HepG2 (cell line): Measurements from ENCODE around the gene VCAN. TPM values are rescaled to one million over a fixed set of nuclear protein-coding genes. Genes with fewer than 3 reads are reported as not detected.

ENCODE experiments used
- CENPT ChIP-seq: sonication (generic); formaldehyde crosslinking; IDR thresholded peaks from 2 replicates; pipeline ENCODE4 v1.8.0; 2022; ENCODE audit warnings: low read depth, mild to moderate bottlenecking, moderate library complexity, missing genetic modification reagents
- HIVEP1 ChIP-seq: sonication (generic); formaldehyde crosslinking; IDR thresholded peaks from 2 replicates; pipeline ENCODE4 v1.4.0; 2020; ENCODE audit warnings: mild to moderate bottlenecking, missing genetic modification reagents
- KLF16 ChIP-seq, 2 experiments: sonication (generic) in 1 of 2; formaldehyde crosslinking in 1 of 2; IDR thresholded peaks; 2 replicates each; pipeline versions ENCODE4 v1.6.1 to v1.8.0; 2016 to 2023; ENCODE audit warnings: missing genetic modification reagents in 2 of 2, missing compliant biosample characterization in 1 of 2
- KMT2A ChIP-seq: sonication (generic); formaldehyde crosslinking; IDR thresholded peaks from 2 replicates; pipeline ENCODE4 v1.4.0; 2020; ENCODE audit warnings: missing genetic modification reagents
- SIX4 ChIP-seq: sonication (generic); formaldehyde crosslinking; IDR thresholded peaks from 2 replicates; pipeline ENCODE4 v1.4.0; 2020; ENCODE audit warnings: missing genetic modification reagents
- SNAPC5 ChIP-seq: sonication (generic); formaldehyde crosslinking; IDR thresholded peaks from 2 replicates; pipeline ENCODE4 v1.8.1; 2023; ENCODE audit warnings: mild to moderate bottlenecking, missing genetic modification reagents, borderline replicate concordance
- SNRNP70 ChIP-seq: fragments of 200-400 bp; formaldehyde crosslinking; IDR thresholded peaks from 2 replicates; pipeline ENCODE4 v1.6.1; 2017; ENCODE audit warnings: mild to moderate bottlenecking, low read depth, low read length, moderate library complexity
- SRSF1 ChIP-seq: fragments of 200-400 bp; formaldehyde crosslinking; optimal IDR thresholded peaks from 2 replicates; pipeline ENCODE3; 2017; ENCODE audit warnings: mild to moderate bottlenecking, low read depth, low read length, moderate library complexity
- TFDP1 ChIP-seq: IDR thresholded peaks from 2 replicates; pipeline ENCODE4 v1.6.1; 2016; ENCODE audit warnings: missing compliant biosample characterization, missing genetic modification reagents, borderline replicate concordance
- YY1 ChIP-seq: IDR thresholded peaks from 2 replicates; pipeline ENCODE4 v1.6.1; 2011; ENCODE audit warnings: low read length, low read depth, moderate library complexity, mild to moderate bottlenecking; ENCODE audit not compliant: insufficient read depth, insufficient replicate concordance
- ZBTB21 ChIP-seq: sonication (generic); formaldehyde crosslinking; IDR thresholded peaks from 2 replicates; pipeline ENCODE4 v1.4.0; 2020; ENCODE audit warnings: missing genetic modification reagents
- ZBTB7B ChIP-seq: sonication (generic); formaldehyde crosslinking; IDR thresholded peaks from 2 replicates; pipeline ENCODE4 v1.4.0; 2020; ENCODE audit warnings: missing genetic modification reagents
- ZFP62 ChIP-seq: sonication (generic); formaldehyde crosslinking; IDR thresholded peaks from 2 replicates; pipeline ENCODE4 v1.4.0; 2020; ENCODE audit warnings: missing genetic modification reagents
- ZNF674 ChIP-seq: sonication (generic); formaldehyde crosslinking; IDR thresholded peaks from 2 replicates; pipeline ENCODE4 v1.5.0; 2020; ENCODE audit warnings: low read depth, mild to moderate bottlenecking, missing genetic modification reagents
- ZNF7 ChIP-seq: IDR thresholded peaks from 2 replicates; pipeline ENCODE4 v1.6.1; 2016; ENCODE audit warnings: missing biosample characterization, missing genetic modification reagents
- ZNF720 ChIP-seq: sonication (generic); formaldehyde crosslinking; IDR thresholded peaks from 2 replicates; pipeline ENCODE4 v1.4.0; 2020; ENCODE audit warnings: missing genetic modification reagents
- ZNF749 ChIP-seq: sonication (generic); formaldehyde crosslinking; IDR thresholded peaks from 2 replicates; pipeline ENCODE4 v1.8.0; 2022; ENCODE audit warnings: mild to moderate bottlenecking, missing genetic modification reagents, moderate library complexity, borderline replicate concordance
- polyA plus RNA-seq, 8 experiments: library from polyadenylated mRNA; depleted of rRNA in 3 of 8; stranded (reverse) in 7 of 8; unstranded in 1 of 8; fragments of >200 nt; fragmentation: Illumina TruSeq in 4 of 8; extraction: Trizol in 4 of 8; gene quantifications; 2 replicates each; pipeline versions ENCODE4 v1.2.1 to v1.2.3, GENCODE V29; 2011 to 2016; ENCODE audit warnings: low read depth in 4 of 8, missing spikeins in 1 of 8, mixed read lengths in 1 of 8; ENCODE audit not compliant: insufficient read depth in 1 of 8
- total RNA-seq, 5 experiments: library from RNA; depleted of rRNA; stranded (reverse); fragments of >200 nt; fragmentation: Illumina TruSeq; extraction: Trizol; gene quantifications; 2 replicates each; pipeline ENCODE4 v1.2.3, GENCODE V29; 2016; ENCODE audit warnings: low read depth in 1 of 5
- TF ChIP-seq, protein P1 (sequence below): sonication (generic); formaldehyde crosslinking; IDR thresholded peaks from 2 replicates; pipeline ENCODE4 v1.4.0; 2020; ENCODE audit warnings: missing genetic modification reagents
- TF ChIP-seq, protein P2 (sequence below): sonication (generic); formaldehyde crosslinking; IDR thresholded peaks from 2 replicates; pipeline ENCODE4 v1.4.0; 2020; ENCODE audit warnings: missing genetic modification reagents
- TF ChIP-seq, protein P3 (sequence below): sonication (generic); formaldehyde crosslinking; IDR thresholded peaks from 2 replicates; pipeline ENCODE4 v1.5.1; 2020; ENCODE audit warnings: mild to moderate bottlenecking, missing genetic modification reagents, moderate library complexity

Gene VCAN
- total and polyA plus RNA-seq, 2 of the 13 experiments (the other 11 are each of a cell fraction or from before 2014, with no cell fraction given): 1.2 to 3.5 TPM

DNA sequence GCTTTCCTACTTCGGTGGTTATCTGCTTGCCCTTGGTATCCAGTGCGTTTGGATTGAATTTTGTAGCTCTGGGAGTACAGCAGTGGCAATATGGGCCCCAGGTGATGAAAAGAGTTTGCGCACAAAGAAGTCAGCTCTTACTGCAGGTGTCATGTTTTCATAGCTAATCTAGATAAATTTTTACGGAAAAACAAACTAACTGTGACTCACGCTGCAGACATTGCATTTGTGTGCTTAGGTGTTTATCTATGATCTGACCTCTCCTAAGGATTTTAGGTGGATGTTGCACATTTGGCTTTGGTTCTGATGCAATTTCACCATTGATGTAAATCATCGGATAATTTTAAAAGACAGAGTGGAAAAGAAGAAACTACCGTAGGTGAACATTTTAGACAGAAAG lies 92.1 kb downstream of the VCAN start (continued):
- TF ChIP-seq, protein P1, sequence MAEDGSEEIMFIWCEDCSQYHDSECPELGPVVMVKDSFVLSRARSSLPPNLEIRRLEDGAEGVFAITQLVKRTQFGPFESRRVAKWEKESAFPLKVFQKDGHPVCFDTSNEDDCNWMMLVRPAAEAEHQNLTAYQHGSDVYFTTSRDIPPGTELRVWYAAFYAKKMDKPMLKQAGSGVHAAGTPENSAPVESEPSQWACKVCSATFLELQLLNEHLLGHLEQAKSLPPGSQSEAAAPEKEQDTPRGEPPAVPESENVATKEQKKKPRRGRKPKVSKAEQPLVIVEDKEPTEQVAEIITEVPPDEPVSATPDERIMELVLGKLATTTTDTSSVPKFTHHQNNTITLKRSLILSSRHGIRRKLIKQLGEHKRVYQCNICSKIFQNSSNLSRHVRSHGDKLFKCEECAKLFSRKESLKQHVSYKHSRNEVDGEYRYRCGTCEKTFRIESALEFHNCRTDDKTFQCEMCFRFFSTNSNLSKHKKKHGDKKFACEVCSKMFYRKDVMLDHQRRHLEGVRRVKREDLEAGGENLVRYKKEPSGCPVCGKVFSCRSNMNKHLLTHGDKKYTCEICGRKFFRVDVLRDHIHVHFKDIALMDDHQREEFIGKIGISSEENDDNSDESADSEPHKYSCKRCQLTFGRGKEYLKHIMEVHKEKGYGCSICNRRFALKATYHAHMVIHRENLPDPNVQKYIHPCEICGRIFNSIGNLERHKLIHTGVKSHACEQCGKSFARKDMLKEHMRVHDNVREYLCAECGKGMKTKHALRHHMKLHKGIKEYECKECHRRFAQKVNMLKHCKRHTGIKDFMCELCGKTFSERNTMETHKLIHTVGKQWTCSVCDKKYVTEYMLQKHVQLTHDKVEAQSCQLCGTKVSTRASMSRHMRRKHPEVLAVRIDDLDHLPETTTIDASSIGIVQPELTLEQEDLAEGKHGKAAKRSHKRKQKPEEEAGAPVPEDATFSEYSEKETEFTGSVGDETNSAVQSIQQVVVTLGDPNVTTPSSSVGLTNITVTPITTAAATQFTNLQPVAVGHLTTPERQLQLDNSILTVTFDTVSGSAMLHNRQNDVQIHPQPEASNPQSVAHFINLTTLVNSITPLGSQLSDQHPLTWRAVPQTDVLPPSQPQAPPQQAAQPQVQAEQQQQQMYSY (CRISPR knock-in tag): no peak
- TF ChIP-seq CENPT (CRISPR knock-in tag) (no peak), ZNF749 (no peak), ZFP62 (CRISPR knock-in tag) (no peak), ZNF7 (CRISPR knock-in tag) (no peak), SRSF1 (no peak), ZNF720 (CRISPR knock-in tag) (no peak), SNRNP70 (no peak), YY1 (no peak), TFDP1 (CRISPR knock-in tag) (no peak), SNAPC5 (CRISPR knock-in tag) (no peak), KMT2A (CRISPR knock-in tag) (no peak), SIX4 (CRISPR knock-in tag) (0 out of 2 replicates have a peak, but pooled peaks have one; percentile 32), ZNF674 (CRISPR knock-in tag) (no peak), KLF16 (CRISPR knock-in tag; IDR thresholded peaks at IDR 0.05) (0 out of 4 replicates have a peak, but pooled peaks of 1 of the 2 experiments have one; percentile 33), ZBTB7B (CRISPR knock-in tag) (no peak), HIVEP1 (CRISPR knock-in tag) (no peak), ZBTB21 (no peak)
- TF ChIP-seq, protein P2, sequence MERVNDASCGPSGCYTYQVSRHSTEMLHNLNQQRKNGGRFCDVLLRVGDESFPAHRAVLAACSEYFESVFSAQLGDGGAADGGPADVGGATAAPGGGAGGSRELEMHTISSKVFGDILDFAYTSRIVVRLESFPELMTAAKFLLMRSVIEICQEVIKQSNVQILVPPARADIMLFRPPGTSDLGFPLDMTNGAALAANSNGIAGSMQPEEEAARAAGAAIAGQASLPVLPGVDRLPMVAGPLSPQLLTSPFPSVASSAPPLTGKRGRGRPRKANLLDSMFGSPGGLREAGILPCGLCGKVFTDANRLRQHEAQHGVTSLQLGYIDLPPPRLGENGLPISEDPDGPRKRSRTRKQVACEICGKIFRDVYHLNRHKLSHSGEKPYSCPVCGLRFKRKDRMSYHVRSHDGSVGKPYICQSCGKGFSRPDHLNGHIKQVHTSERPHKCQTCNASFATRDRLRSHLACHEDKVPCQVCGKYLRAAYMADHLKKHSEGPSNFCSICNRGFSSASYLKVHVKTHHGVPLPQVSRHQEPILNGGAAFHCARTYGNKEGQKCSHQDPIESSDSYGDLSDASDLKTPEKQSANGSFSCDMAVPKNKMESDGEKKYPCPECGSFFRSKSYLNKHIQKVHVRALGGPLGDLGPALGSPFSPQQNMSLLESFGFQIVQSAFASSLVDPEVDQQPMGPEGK (CRISPR knock-in tag): no peak; the same call in 1 of the 2 replicates
- TF ChIP-seq, protein P3, sequence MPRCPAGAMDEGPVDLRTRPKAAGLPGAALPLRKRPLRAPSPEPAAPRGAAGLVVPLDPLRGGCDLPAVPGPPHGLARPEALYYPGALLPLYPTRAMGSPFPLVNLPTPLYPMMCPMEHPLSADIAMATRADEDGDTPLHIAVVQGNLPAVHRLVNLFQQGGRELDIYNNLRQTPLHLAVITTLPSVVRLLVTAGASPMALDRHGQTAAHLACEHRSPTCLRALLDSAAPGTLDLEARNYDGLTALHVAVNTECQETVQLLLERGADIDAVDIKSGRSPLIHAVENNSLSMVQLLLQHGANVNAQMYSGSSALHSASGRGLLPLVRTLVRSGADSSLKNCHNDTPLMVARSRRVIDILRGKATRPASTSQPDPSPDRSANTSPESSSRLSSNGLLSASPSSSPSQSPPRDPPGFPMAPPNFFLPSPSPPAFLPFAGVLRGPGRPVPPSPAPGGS (CRISPR knock-in tag): no peak
